ENCODE results near the gene HIRA.

GRCh38 chr22:19443544-19444211 is 12.1 kb upstream of the HIRA start:
- TF ChIP-seq CTCF (IDR thresholded peaks at IDR 0.05; ENCODE audit: low read depth, low read length, poor library complexity, severe bottlenecking): no peak
- no peak for TF ChIP-seq EZH2phosphoT487 (IDR thresholded peaks at IDR 0.05; ENCODE audit: borderline replicate concordance, low read length)

All from DOHH2 (cell line).